GM11168 (cell line): ENCODE data around the gene NBAS.

Experiments used
- in situ Hi-C: fragments of 300-500 bp; cut with MboI; formaldehyde crosslinking; loops from one replicate; pipeline ENCODE4 v1.12.0; 2022; ENCODE audit warnings: low sequenced_read_pairs; ENCODE audit not compliant: unreplicated experiment

NBAS gene

GRCh38 chr2:15560988-15561573 lies at the start of gene NBAS:
Gene NBAS (minus strand): TSS chr2:15561334. CDS start chr2:15561304, 30 bp downstream.
- in situ Hi-C loops, result no loop called here

- in situ Hi-C loops, result no loop called here
These were observed 49.4 kb upstream of the NBAS start for GRCh38 chr2:15610430-15610952.

- in situ Hi-C loops, result no loop called here
These were observed 48.4 kb upstream of the NBAS start for GRCh38 chr2:15609341-15610042.

- in situ Hi-C loops, result no loop called here
These were observed 47.2 kb upstream of the NBAS start for GRCh38 chr2:15608392-15608761.

- in situ Hi-C loops, result no loop called here
These were observed 46.7 kb upstream of the NBAS start for GRCh38 chr2:15607709-15608391.

- in situ Hi-C loops, result no loop called here
These were observed 45.6 kb upstream of the NBAS start for GRCh38 chr2:15606481-15607441.

GRCh38 chr2:15605721-15606120 lies 44.6 kb upstream of the NBAS start:
- in situ Hi-C loops, result no loop called here

GRCh38 chr2:15603948-15604347 lies 42.8 kb upstream of the NBAS start:
- in situ Hi-C loops, result no loop called here

- in situ Hi-C loops, result no loop called here
These were observed 42.1 kb upstream of the NBAS start for GRCh38 chr2:15603044-15603765.

- in situ Hi-C loops, result no loop called here
These were observed 41.3 kb upstream of the NBAS start for GRCh38 chr2:15602393-15602792.

GRCh38 chr2:15601681-15602080 lies 40.5 kb upstream of the NBAS start:
- in situ Hi-C loops, result no loop called here

GRCh38 chr2:15599994-15600393 lies 38.9 kb upstream of the NBAS start:
- in situ Hi-C loops, result no loop called here

- in situ Hi-C loops, result no loop called here
These were observed 35.8 kb upstream of the NBAS start for GRCh38 chr2:15596968-15597367.

- in situ Hi-C loops, result no loop called here
These were observed 35.2 kb upstream of the NBAS start for GRCh38 chr2:15596350-15596749.

- in situ Hi-C loops, result no loop called here
These were observed 34.8 kb upstream of the NBAS start for GRCh38 chr2:15595936-15596335.

GRCh38 chr2:15595342-15595905 lies 34.3 kb upstream of the NBAS start:
- in situ Hi-C loops, result no loop called here

GRCh38 chr2:15594291-15595256 lies 33.4 kb upstream of the NBAS start:
- in situ Hi-C loops, result no loop called here

- in situ Hi-C loops, result no loop called here
These were observed 32.2 kb upstream of the NBAS start for GRCh38 chr2:15593327-15593705.
